Fibroblast of lung (primary cell): ENCODE data around the gene NR1D2. TPM values are rescaled to one million over a fixed set of nuclear protein-coding genes. Genes with fewer than 3 reads are reported as not detected.

ENCODE experiments used
- DNase-seq, 2 donors: peaks; one replicate each; pipeline versions ENCODE4 v3.0.0 to v3.0.0-alpha.2; 2010; ENCODE audit warnings: low read depth in 2 of 2
- H2AFZ ChIP-seq: 2 replicates; pipeline ENCODE4 v1.5.1; 2012; ENCODE audit warnings: low read length, control low read depth, inconsistent platforms
- H3K27ac ChIP-seq: 2 replicates; pipeline ENCODE4 v1.5.1; 2011; ENCODE audit warnings: low read length, control low read depth; ENCODE audit not compliant: insufficient read depth
- H3K27me3 ChIP-seq: 2 replicates; pipeline ENCODE4 v1.5.1; 2011; ENCODE audit warnings: mild to moderate bottlenecking, low read length; ENCODE audit not compliant: control insufficient read depth, insufficient read depth
- H3K36me3 ChIP-seq: 2 replicates; pipeline ENCODE4 v1.5.1; 2011; ENCODE audit warnings: low read length; ENCODE audit not compliant: control insufficient read depth, insufficient read depth
- H3K4me1 ChIP-seq: 2 replicates; pipeline ENCODE4 v1.5.1; 2011; ENCODE audit warnings: low read length; ENCODE audit not compliant: control insufficient read depth, insufficient read depth; ENCODE audit errors: extremely low read depth
- H3K4me2 ChIP-seq: 2 replicates; pipeline ENCODE4 v1.5.1; 2011; ENCODE audit warnings: low read length, control low read depth; ENCODE audit not compliant: insufficient read depth; ENCODE audit errors: extremely low read depth
- H3K4me3 ChIP-seq, 4 experiments: fragments of 200-600 bp in 1 of 4; sonication (generic) in 1 of 4; replicated peaks in 1 of 4; 2 replicates each; pipeline ENCODE4 v1.5.1; 2011 to 2016; ENCODE audit warnings: low read length in 4 of 4, low read depth in 3 of 4, mild to moderate bottlenecking in 3 of 4, control low read depth in 2 of 4, inconsistent platforms in 1 of 4, mixed read lengths in 1 of 4; ENCODE audit not compliant: insufficient read depth in 1 of 4; ENCODE audit errors: control extremely low read depth in 1 of 4
- H3K79me2 ChIP-seq: 2 replicates; pipeline ENCODE4 v1.5.1; 2012; ENCODE audit warnings: mild to moderate bottlenecking, low read length, inconsistent platforms; ENCODE audit not compliant: control insufficient read depth, insufficient read depth
- H3K9ac ChIP-seq: 2 replicates; pipeline ENCODE4 v1.5.1; 2011; ENCODE audit warnings: mild to moderate bottlenecking, low read length, control low read depth; ENCODE audit not compliant: insufficient read depth
- H3K9me3 ChIP-seq: 2 replicates; pipeline ENCODE4 v1.5.1; 2012; ENCODE audit warnings: low read depth, low read length; ENCODE audit not compliant: control insufficient read depth, insufficient read depth
- H4K20me1 ChIP-seq: 2 replicates; pipeline ENCODE4 v1.5.1; 2011; ENCODE audit warnings: low read length; ENCODE audit not compliant: control insufficient read depth, insufficient read depth; ENCODE audit errors: extremely low read depth
- CTCF ChIP-seq, 2 donors: IDR thresholded peaks in 1 of 2; conservative IDR thresholded peaks in 1 of 2; 1 replicate in 1 of 2; 2 replicates in 1 of 2; pipeline ENCODE4 v1.5.1; 2011 to 2012; ENCODE audit warnings: low read length in 2 of 2, control low read depth in 1 of 2, inconsistent platforms in 1 of 2, low read depth in 1 of 2, mild to moderate bottlenecking in 1 of 2
- EZH2 ChIP-seq: IDR thresholded peaks from 2 replicates; pipeline ENCODE4 v1.5.1; 2012; ENCODE audit warnings: low read length, control low read depth, mild to moderate bottlenecking; ENCODE audit errors: missing control alignments
- polyA plus RNA-seq, 2 donors: library from polyadenylated mRNA; depleted of rRNA in 1 of 2; stranded (reverse) in 1 of 2; unstranded in 1 of 2; fragments of >200 nt; gene quantifications; 2 replicates each; pipeline ENCODE4 v1.2.1, GENCODE V29; 2011 to 2012; ENCODE audit warnings: missing spikeins in 1 of 2
- total RNA-seq: library from RNA; depleted of rRNA; stranded (reverse); fragments of >200 nt; gene quantifications from 2 replicates; pipeline ENCODE4 v1.2.1, GENCODE V29; 2014

The NR1D2 gene
- total and polyA plus RNA-seq, 2 donors (not counting 1 experiment from before 2014, with no cell fraction given) = 41.5 to 85.2 TPM

GRCh38 chr3:23923786-23924185 lies 21.3 kb upstream of the NR1D2 start:
- Histone ChIP-seq H3K4me3 (no peak overlapping the region), H3K36me3 (peaks cover 3% of the 10 kb centered on the region), H2AFZ (no peak overlapping the region), H3K79me2 (peaks cover under 1% of the 10 kb centered on the region), H3K9ac (no peak overlapping the region), H3K27ac (no peak overlapping the region), H3K9me3 (no peaks in the 10 kb centered on the region), H3K4me1 (no peaks in the 10 kb centered on the region), H3K4me2 (no peak overlapping the region), H3K27me3 (no peaks in the 10 kb centered on the region), H4K20me1 (no peaks in the 10 kb centered on the region)
- DNase-seq = peak; percentile 84 to 88
- TF ChIP-seq CTCF (conservative IDR thresholded peaks at IDR 0.05 in 1 of 2, IDR thresholded peaks at IDR 0.05 in 1 of 2; ENCODE audit: low read depth in 1 of 2, low read length in 2 of 2) (no peak), EZH2 (no peak)

- no peak for TF ChIP-seq CTCF (conservative IDR thresholded peaks at IDR 0.05 in 1 of 2, IDR thresholded peaks at IDR 0.05 in 1 of 2; ENCODE audit: low read depth in 1 of 2, low read length in 2 of 2)
- TF ChIP-seq EZH2 = no peak
- no peaks in the 10 kb centered on the region for H3K4me1 ChIP-seq
- no peak for DNase-seq
- no peak overlapping the region for H2AFZ ChIP-seq
- no peak overlapping the region for H3K9ac ChIP-seq
- no peak overlapping the region for H3K4me2 ChIP-seq
- H3K36me3 ChIP-seq = no peaks in the 10 kb centered on the region
- H3K27me3 ChIP-seq = no peaks in the 10 kb centered on the region
- no peaks in the 10 kb centered on the region for H3K79me2 ChIP-seq
- H3K4me3 ChIP-seq = no peak overlapping the region
- no peaks in the 10 kb centered on the region for H3K9me3 ChIP-seq
- H4K20me1 ChIP-seq = no peaks in the 10 kb centered on the region
- H3K27ac ChIP-seq = no peak overlapping the region
Measured at GRCh38 chr3:23926246-23926645, 18.8 kb upstream of the NR1D2 start.

GRCh38 chr3:23926736-23927135 lies 18.4 kb upstream of the NR1D2 start:
- H3K27me3 ChIP-seq = no peaks in the 10 kb centered on the region
- H3K4me2 ChIP-seq = no peak overlapping the region
- peak in 1 of 2 donors; percentile 13 for TF ChIP-seq CTCF (conservative IDR thresholded peaks at IDR 0.05 in 1 of 2, IDR thresholded peaks at IDR 0.05 in 1 of 2; ENCODE audit: low read depth in 1 of 2, low read length in 2 of 2)
- no peak for TF ChIP-seq EZH2
- H3K79me2 ChIP-seq = no peaks in the 10 kb centered on the region
- no peak overlapping the region for H2AFZ ChIP-seq
- DNase-seq = no peak
- H3K27ac ChIP-seq = no peak overlapping the region
- no peak overlapping the region for H3K9ac ChIP-seq
- H3K9me3 ChIP-seq = no peaks in the 10 kb centered on the region
- no peak overlapping the region for H3K4me3 ChIP-seq
- H3K4me1 ChIP-seq = no peaks in the 10 kb centered on the region
- no peaks in the 10 kb centered on the region for H4K20me1 ChIP-seq
- no peaks in the 10 kb centered on the region for H3K36me3 ChIP-seq
